A673 (cell line): ENCODE measurements around the gene METRN. TPM values are rescaled to one million over a fixed set of nuclear protein-coding genes. Genes with fewer than 3 reads are reported as not detected.
"Not testable (repeated sequence)": the region's sequence is repeated elsewhere in the genome, so short reads cannot be mapped to it uniquely, and the experiment has no call there.

Source experiments
- BruUV-seq: library from RNA; stranded (reverse); fragments of 400-500 nt; replicated peaks from 2 replicates; lab custom pipeline; 2021; lab: Mats Ljungman, UMichigan
- CTCF ChIA-PET: fragments of 300-600 bp; sonication (Branson Sonifier 250); formaldehyde crosslinking; loops from one replicate; lab custom pipeline; 2022; ENCODE audit warnings: antibody characterized with exemption; lab: Charles Lee
- POLR2A ChIA-PET: fragments of 300-600 bp; sonication (Branson Sonifier 250); formaldehyde crosslinking; loops from one replicate; lab custom pipeline; 2022; ENCODE audit warnings: antibody characterized with exemption; ENCODE audit not compliant: low non-redundant PET; lab: Charles Lee
- DNase-seq: peaks from one replicate; pipeline ENCODE4 v3.0.0-alpha.2; 2015; ENCODE audit warnings: low spot score
- H3K27ac ChIP-seq: fragments of 200-600 bp; sonication (generic); 2 replicates; pipeline ENCODE4 v1.5.1; 2016; ENCODE audit warnings: mixed run types, low read depth, mild to moderate bottlenecking, mixed read lengths, antibody characterized with exemption, low read length; ENCODE audit not compliant: poor library complexity, severe bottlenecking
- H3K27me3 ChIP-seq: fragments of 200-600 bp; sonication (generic); replicated peaks from 2 replicates; pipeline ENCODE4 v1.6.1; 2017; ENCODE audit warnings: mixed run types, low read depth, mild to moderate bottlenecking, mixed read lengths, antibody characterized with exemption, low read length; ENCODE audit not compliant: insufficient read depth, poor library complexity
- H3K36me3 ChIP-seq: fragments of 200-600 bp; sonication (generic); 2 replicates; pipeline ENCODE4 v1.6.1; 2016; ENCODE audit warnings: mixed run types, mild to moderate bottlenecking, mixed read lengths, antibody characterized with exemption, low read length; ENCODE audit not compliant: insufficient read depth, poor library complexity, severe bottlenecking
- H3K4me1 ChIP-seq: fragments of 200-600 bp; sonication (generic); 2 replicates; pipeline ENCODE4 v1.6.1; 2017; ENCODE audit warnings: mixed run types, mild to moderate bottlenecking, mixed read lengths, antibody characterized with exemption, low read length; ENCODE audit not compliant: insufficient read depth, poor library complexity, severe bottlenecking
- H3K4me3 ChIP-seq: fragments of 200-600 bp; sonication (generic); 2 replicates; pipeline ENCODE4 v1.5.1; 2016; ENCODE audit warnings: low read depth, mixed run types, mild to moderate bottlenecking, mixed read lengths, low read length; ENCODE audit not compliant: poor library complexity, severe bottlenecking
- H3K9me3 ChIP-seq: fragments of 200-600 bp; sonication (generic); 2 replicates; pipeline ENCODE4 v1.6.1; 2016; ENCODE audit warnings: mixed run types, low read depth, mild to moderate bottlenecking, mixed read lengths, antibody characterized with exemption, low read length; ENCODE audit not compliant: poor library complexity, severe bottlenecking
- EZH2 ChIP-seq: fragments of 200-600 bp; sonication (generic); IDR thresholded peaks from 2 replicates; pipeline ENCODE4 v1.6.1; 2017; ENCODE audit warnings: borderline replicate concordance, low read depth, mild to moderate bottlenecking, mixed read lengths, antibody characterized with exemption, low read length; ENCODE audit not compliant: poor library complexity, severe bottlenecking
- intact Hi-C: fragments of 100-400 bp; cut with micrococcal nuclease; formaldehyde crosslinking; loops from one replicate; pipeline ENCODE4 v1.10.0; 2022; ENCODE audit not compliant: unreplicated experiment
- total RNA-seq: library from RNA; stranded (reverse); gene quantifications from 2 replicates; pipeline ENCODE4 v1.2.3, GENCODE V29; 2021
- TF ChIP-seq, protein P1 (sequence below): fragments of 300-800, 200-600 bp; sonication (generic); conservative IDR thresholded peaks from 2 replicates; pipeline ENCODE4 v1.5.1; 2017; ENCODE audit warnings: low read depth, mild to moderate bottlenecking, antibody characterized with exemption, low read length, moderate library complexity, mixed read lengths

METRN gene
- total RNA-seq, 1 experiment from 2014 or later: 0.86 TPM

DNA sequence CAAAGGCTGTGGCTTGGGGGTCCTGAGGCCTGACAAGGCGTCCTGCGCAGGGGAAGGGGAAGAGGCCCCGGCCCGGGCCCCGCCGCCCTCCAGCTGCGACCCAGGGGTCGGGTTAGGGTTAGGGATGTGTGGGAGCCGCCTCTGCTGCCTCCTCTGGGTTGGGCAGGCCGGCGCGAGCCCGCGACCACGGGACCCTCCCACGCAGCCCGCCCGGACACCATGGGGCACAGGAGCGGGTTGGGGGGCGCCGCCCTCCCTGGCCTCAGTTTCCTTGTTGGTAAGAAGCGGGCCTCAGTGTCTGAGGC is 25.5 kb downstream of the METRN start:
- no TSS peak for BruUV-seq
- POLR2A ChIA-PET: no interaction called here
- DNase-seq: no peak
- H3K4me1 ChIP-seq: peaks cover 5% of the 10 kb centered on the region
- H3K36me3 ChIP-seq: peaks cover 11% of the 10 kb centered on the region
- no peak for TF ChIP-seq EZH2
- TF ChIP-seq, protein P1, sequence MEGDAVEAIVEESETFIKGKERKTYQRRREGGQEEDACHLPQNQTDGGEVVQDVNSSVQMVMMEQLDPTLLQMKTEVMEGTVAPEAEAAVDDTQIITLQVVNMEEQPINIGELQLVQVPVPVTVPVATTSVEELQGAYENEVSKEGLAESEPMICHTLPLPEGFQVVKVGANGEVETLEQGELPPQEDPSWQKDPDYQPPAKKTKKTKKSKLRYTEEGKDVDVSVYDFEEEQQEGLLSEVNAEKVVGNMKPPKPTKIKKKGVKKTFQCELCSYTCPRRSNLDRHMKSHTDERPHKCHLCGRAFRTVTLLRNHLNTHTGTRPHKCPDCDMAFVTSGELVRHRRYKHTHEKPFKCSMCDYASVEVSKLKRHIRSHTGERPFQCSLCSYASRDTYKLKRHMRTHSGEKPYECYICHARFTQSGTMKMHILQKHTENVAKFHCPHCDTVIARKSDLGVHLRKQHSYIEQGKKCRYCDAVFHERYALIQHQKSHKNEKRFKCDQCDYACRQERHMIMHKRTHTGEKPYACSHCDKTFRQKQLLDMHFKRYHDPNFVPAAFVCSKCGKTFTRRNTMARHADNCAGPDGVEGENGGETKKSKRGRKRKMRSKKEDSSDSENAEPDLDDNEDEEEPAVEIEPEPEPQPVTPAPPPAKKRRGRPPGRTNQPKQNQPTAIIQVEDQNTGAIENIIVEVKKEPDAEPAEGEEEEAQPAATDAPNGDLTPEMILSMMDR: no peak
- H3K9me3 ChIP-seq: no peaks in the 10 kb centered on the region
- H3K27ac ChIP-seq: peak overlapping the region; percentile 83
- no peaks in the 10 kb centered on the region for H3K27me3 ChIP-seq
- intact Hi-C loops: no loop called here
- peak overlapping the region; percentile 100 for H3K4me3 ChIP-seq
- CTCF ChIA-PET: no interaction called here

DNA sequence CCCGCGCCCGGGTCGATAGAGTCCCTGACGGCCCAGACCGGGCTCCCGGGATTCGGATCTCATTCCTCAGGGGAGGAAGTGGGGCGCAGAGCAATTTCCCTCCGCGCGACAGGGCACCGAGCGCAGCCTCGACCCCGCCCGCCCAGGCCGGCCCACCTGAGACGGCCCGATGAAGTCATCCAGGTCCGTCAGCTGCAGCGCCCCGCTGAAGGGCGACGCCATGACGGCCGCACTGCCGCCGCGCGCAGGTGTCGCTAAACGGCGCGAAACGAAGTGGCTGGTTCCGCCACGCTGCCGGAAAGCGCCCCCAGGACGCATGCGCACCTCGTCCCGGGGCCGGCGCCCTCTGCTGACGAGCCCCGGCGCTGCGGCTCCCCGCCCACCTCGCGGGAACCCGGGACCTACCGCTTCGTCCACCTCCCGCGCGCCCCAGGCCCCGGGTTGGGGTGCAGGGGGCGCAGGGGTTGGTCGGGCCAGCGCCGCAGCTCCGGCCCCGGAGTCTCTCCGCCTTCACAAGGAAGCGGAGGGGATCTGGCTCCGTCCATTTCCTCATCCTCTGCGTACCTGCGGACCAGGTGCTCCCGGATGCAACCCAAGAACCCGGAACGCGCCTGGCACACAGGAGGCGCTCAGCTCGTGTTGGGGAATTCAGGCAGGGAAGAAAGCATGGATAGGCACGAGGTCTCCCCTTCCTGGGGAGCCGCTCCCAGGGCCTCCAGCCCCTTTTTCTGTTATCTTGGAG is 26.0 kb downstream of the METRN start, which contains the start of gene CIAO3:
TSS of gene CIAO3 (minus strand) at position 234 of the 742 bp plus-strand sequence. CDS start at position 222, 12 bp downstream.
- intact Hi-C loops: no loop called here
- Histone ChIP-seq H3K4me1 (peaks cover 5% of the 10 kb centered on the region), H3K27me3 (no peaks in the 10 kb centered on the region), H3K4me3 (peak within 1 kb of the TSS; percentile 100), H3K36me3 (peaks cover 11% of the 10 kb centered on the region), H3K27ac (peak within 1 kb of the TSS; percentile 83), H3K9me3 (no peaks in the 10 kb centered on the region)
- ChIA-PET CTCF (interaction anchor here (0.5 kb wide), 1 partner anchor 8 kb away, joined by 3 read pairs; no protein-coding TSS in a partner anchor), POLR2A (no interaction called here)
- DNase-seq: peak; percentile 92
- TF ChIP-seq, protein P1: peak; percentile 87
- TF ChIP-seq EZH2: no peak
- BruUV-seq: no TSS peak

DNA sequence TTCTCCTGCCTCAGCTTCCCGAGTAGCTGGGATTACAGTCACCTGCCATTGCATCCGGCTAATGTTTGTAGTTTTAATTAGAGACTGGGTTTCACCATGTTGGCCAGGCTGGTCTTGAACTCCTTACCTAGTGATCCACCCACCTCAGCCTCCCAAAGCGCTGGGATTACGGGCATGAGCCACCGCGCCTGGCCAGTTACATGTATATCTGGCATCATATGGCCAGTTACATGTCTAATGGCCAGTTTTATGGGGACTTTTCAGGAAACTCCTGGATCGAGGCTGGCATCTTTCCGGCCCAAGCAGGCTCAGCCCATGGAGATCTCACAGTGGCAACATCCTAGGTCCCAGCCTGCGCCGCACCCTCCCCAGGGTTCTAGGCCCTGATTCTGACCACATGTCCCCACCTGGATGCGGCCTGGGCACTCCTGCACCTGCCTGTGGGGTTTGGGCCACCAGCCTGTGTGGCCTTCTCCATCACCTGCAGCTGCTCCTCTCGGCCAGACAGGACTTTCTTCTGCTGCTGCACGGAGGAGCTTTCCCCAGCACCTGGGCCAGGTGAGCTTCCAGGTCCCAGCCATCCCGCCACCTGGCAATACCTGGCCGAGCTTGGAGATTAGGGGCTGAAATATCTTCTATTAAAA is 27.2 kb downstream of the METRN start:
- no TSS peak for BruUV-seq
- Histone ChIP-seq H3K27ac (no peak overlapping the region), H3K9me3 (no peaks in the 10 kb centered on the region), H3K4me1 (peaks cover 5% of the 10 kb centered on the region), H3K36me3 (peaks cover 6% of the 10 kb centered on the region), H3K27me3 (no peaks in the 10 kb centered on the region), H3K4me3 (no peak overlapping the region)
- intact Hi-C loops: no loop called here
- no peak for DNase-seq
- ChIA-PET POLR2A (no interaction called here), CTCF (interaction anchor here (0.6 kb wide), 1 partner anchor 23 kb away, joined by 8 read pairs; no protein-coding TSS in a partner anchor)
- TF ChIP-seq EZH2: no peak
- TF ChIP-seq, protein P1: no peak

DNA sequence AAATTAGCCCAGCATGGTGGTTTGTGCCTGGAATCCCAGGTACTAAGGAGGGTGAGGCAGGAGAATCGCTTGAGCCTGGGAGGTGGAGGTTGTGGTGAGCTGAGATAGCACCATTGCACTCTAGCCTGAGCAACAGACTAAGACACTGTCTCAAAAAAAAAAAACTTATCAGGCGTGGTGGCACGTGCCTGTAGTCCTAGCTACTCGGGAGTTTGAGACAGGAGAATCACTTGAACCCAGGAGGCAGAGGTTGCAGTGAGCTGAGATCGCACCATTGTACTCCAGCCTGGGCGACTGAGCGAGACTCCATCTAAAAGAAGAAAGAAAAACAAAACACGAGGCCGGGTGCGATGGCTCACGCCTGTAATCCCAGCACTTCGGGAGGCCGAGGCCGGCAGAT is 28.0 kb downstream of the METRN start:
- H3K36me3 ChIP-seq, BruUV-seq, intact Hi-C loops, CTCF ChIA-PET, H3K9me3 ChIP-seq, H3K4me1 ChIP-seq, DNase-seq, POLR2A ChIA-PET, H3K4me3 ChIP-seq, H3K27me3 ChIP-seq, H3K27ac ChIP-seq: not testable (repeated sequence)
